GM19463 (cell line): Measurements from ENCODE around the gene POLR2J.

Source experiments
- ATAC-seq: cut with Tn5 transposase; IDR thresholded peaks from one replicate; pipeline ENCODE4 v1.9.1; 2021; ENCODE audit warnings: mild to moderate bottlenecking, moderate library complexity; ENCODE audit not compliant: unreplicated experiment

The POLR2J gene

GRCh38 chr7:102444961-102445673 is 33.6 kb downstream of the POLR2J start:
- ATAC-seq, result peak; percentile 43

GRCh38 chr7:102439963-102440795 is 38.5 kb downstream of the POLR2J start:
- no peak for ATAC-seq

- ATAC-seq, result no peak
These were observed 42.6 kb downstream of the POLR2J start for GRCh38 chr7:102436118-102436517.

GRCh38 chr7:102434039-102434486 is 44.7 kb downstream of the POLR2J start:
- no peak for ATAC-seq

- ATAC-seq, result peak; percentile 64
These were observed 45.3 kb downstream of the POLR2J start, which contains the start of gene ORAI2 for GRCh38 chr7:102433219-102434038. ORAI2 (plus strand) TSS chr7:102433575; CDS start chr7:102438957, 5,382 bp downstream.

GRCh38 chr7:102432442-102433218 is 46.1 kb downstream of the POLR2J start:
- peak; percentile 31 for ATAC-seq

- no peak for ATAC-seq
These were observed 47.0 kb downstream of the POLR2J start for GRCh38 chr7:102431617-102432298.

GRCh38 chr7:102429141-102429899 is 49.4 kb downstream of the POLR2J start:
- no peak for ATAC-seq

GRCh38 chr7:102427019-102427405 is 51.7 kb downstream of the POLR2J start:
- no peak for ATAC-seq

GRCh38 chr7:102426268-102427018 is 52.3 kb downstream of the POLR2J start:
- ATAC-seq, result peak; percentile 56

GRCh38 chr7:102425639-102426267 is 53.0 kb downstream of the POLR2J start:
- peak; percentile 56 for ATAC-seq

- ATAC-seq, result peak; percentile 33
These were observed 53.9 kb downstream of the POLR2J start for GRCh38 chr7:102424787-102425218.

GRCh38 chr7:102424129-102424551 is 54.6 kb downstream of the POLR2J start:
- no peak for ATAC-seq
